ENCODE results near the gene WDCP.
"Not testable (repeated sequence)": the region's sequence is repeated elsewhere in the genome, so short reads cannot be mapped to it uniquely, and the experiment has no call there.

The WDCP gene

GRCh38 chr2:24046930-24047702 is at the start of gene WDCP:
Gene WDCP (minus strand): TSS chr2:24047391. CDS start chr2:24039494, 7,897 bp downstream.
- peak; percentile 98 for DNase-seq

GRCh38 chr2:24095171-24095677 is 48.0 kb upstream of the WDCP start:
- not testable (repeated sequence) for DNase-seq

GRCh38 chr2:24093270-24093669 is 46.1 kb upstream of the WDCP start:
- DNase-seq: not testable (repeated sequence)

- DNase-seq: no peak
Measured at GRCh38 chr2:24088821-24089359, 41.7 kb upstream of the WDCP start.

GRCh38 chr2:24087032-24087431 is 39.8 kb upstream of the WDCP start:
- no peak for DNase-seq

- no peak for DNase-seq
Measured at GRCh38 chr2:24086241-24086640, 39.0 kb upstream of the WDCP start.

- no peak for DNase-seq
Measured at GRCh38 chr2:24085200-24085489, 38.0 kb upstream of the WDCP start.

GRCh38 chr2:24084386-24085199 is 37.4 kb upstream of the WDCP start, which contains the start of gene TP53I3:
Gene TP53I3 (minus strand): TSS chr2:24084834. CDS start chr2:24084326, 508 bp downstream.
- peak; percentile 4 for DNase-seq

GRCh38 chr2:24083567-24084385 is 36.6 kb upstream of the WDCP start:
- peak; percentile 22 for DNase-seq

- no peak for DNase-seq
Measured at GRCh38 chr2:24082787-24083566, 35.8 kb upstream of the WDCP start.

GRCh38 chr2:24080701-24081100 is 33.5 kb upstream of the WDCP start:
- no peak for DNase-seq

GRCh38 chr2:24077879-24078278 is 30.7 kb upstream of the WDCP start:
- DNase-seq: no peak

- no peak for DNase-seq
Measured at GRCh38 chr2:24077535-24077877, 30.3 kb upstream of the WDCP start.

GRCh38 chr2:24076849-24077534 is 29.8 kb upstream of the WDCP start:
- DNase-seq: no peak

GRCh38 chr2:24075915-24076848 is 29.0 kb upstream of the WDCP start, which contains the start of gene SF3B6:
Gene SF3B6 (minus strand): TSS chr2:24076326. CDS start chr2:24076229, 97 bp downstream.
- DNase-seq: peak; percentile 97

- no peak for DNase-seq
Measured at GRCh38 chr2:24075259-24075658, 28.1 kb upstream of the WDCP start.

GRCh38 chr2:24073816-24074215 is 26.6 kb upstream of the WDCP start:
- DNase-seq: no peak

- DNase-seq: no peak
Measured at GRCh38 chr2:24072259-24072658, 25.1 kb upstream of the WDCP start.

GRCh38 chr2:24065341-24065740 is 18.1 kb upstream of the WDCP start:
- no peak for DNase-seq
